ENCODE results near the gene WNT4.

WNT4 gene

GRCh38 chr1:22142315-22143064, 407 bp downstream of the WNT4 start:
- TF ChIP-seq, protein P1, sequence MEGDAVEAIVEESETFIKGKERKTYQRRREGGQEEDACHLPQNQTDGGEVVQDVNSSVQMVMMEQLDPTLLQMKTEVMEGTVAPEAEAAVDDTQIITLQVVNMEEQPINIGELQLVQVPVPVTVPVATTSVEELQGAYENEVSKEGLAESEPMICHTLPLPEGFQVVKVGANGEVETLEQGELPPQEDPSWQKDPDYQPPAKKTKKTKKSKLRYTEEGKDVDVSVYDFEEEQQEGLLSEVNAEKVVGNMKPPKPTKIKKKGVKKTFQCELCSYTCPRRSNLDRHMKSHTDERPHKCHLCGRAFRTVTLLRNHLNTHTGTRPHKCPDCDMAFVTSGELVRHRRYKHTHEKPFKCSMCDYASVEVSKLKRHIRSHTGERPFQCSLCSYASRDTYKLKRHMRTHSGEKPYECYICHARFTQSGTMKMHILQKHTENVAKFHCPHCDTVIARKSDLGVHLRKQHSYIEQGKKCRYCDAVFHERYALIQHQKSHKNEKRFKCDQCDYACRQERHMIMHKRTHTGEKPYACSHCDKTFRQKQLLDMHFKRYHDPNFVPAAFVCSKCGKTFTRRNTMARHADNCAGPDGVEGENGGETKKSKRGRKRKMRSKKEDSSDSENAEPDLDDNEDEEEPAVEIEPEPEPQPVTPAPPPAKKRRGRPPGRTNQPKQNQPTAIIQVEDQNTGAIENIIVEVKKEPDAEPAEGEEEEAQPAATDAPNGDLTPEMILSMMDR (conservative IDR thresholded peaks at IDR 0.05), result no peak; the same call in 1 of the 2 replicates
- H3K27ac ChIP-seq, result peak overlapping the region; percentile 73

DNA sequence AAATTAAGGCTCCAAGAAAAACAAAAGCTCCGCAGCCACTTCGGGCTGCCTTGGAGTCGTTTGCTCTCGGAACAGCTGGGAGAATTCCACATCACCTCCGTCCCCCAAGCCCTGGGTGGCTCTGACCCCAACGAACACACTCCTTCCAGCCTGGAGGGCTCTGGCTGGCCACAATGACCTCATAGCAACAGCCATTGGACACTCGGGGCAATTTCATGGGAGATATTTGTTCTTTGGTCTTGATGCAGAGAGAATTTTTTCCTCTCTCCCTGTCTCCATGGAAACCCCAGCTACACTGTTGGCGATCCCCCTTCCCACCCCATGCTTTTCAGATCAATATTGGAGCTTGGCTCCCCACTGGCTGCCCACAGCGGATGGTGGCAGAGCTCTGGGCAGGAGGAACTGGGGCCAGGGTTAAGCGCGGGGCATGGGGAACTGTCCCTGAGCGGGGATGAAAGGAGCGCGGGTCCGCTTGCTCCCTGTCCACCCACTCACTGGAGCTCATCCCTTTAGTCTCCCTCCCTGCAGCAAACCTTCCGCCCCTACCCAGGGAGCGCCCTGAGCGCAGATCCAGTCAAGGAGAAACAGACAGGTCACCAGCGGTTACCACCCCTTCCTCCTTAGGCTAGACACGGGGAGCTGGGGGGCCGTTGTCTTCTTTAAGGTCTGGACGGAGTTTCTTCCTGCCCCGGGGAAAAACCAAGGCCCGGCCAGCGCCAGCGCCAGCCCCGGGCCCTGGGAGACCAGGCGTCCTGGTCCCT, 1.2 kb downstream of the WNT4 start:
- H3K27ac ChIP-seq, result peak overlapping the region; percentile 73

DNA sequence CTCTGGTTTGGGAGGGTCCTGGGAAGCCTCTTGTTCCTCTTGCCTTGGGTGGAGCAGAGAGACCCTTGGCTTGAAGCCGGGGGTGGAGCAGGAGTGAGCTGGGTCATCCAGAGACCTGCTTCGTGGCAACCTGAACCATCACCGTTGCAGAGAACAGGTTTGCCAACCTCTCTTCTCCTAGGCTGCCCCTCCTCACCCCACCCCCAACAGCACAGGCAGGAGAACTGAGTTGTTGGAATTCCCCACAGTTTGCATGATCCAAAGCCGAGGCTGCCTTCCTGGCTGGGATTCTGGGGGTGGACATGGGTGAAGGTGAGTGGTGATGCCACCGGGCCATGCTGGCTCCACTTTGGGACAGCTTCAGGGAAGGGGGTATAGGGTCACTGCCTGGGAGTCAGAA, 2.2 kb downstream of the WNT4 start:
- TF ChIP-seq, protein P1 (conservative IDR thresholded peaks at IDR 0.05), result no peak
- H3K27ac ChIP-seq, result no peak overlapping the region

More for the DNA sequence above, 1.2 kb downstream of the WNT4 start:
- TF ChIP-seq, protein P1 (conservative IDR thresholded peaks at IDR 0.05), result no peak

DNA sequence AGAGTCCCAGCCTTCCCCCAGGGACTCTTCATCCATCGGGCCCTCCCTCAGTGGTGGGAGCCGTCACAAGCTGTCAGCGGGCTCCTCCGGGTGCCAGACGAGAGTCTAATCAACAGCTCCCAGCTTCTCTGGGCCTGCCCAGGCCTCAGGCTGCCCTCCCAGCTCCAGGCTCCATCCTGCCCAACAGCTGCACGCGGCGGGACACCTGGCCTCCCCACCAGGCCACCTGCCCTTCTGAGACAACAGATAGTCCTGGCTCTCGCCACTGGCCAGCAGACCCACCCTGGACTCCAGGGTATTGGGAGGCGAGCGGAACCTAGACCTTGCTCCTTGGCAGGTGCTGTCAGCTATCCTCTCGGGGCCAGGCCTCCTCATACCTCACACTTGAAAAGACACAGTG, 3.1 kb downstream of the WNT4 start:
- no peak overlapping the region for H3K27ac ChIP-seq
- TF ChIP-seq, protein P1 (conservative IDR thresholded peaks at IDR 0.05), result no peak

GRCh38 chr1:22139066-22139594, 3.8 kb downstream of the WNT4 start:
- no peak overlapping the region for H3K27ac ChIP-seq
- TF ChIP-seq, protein P1 (conservative IDR thresholded peaks at IDR 0.05), result no peak

GRCh38 chr1:22137004-22137720, 5.7 kb downstream of the WNT4 start:
- TF ChIP-seq, protein P1 (conservative IDR thresholded peaks at IDR 0.05), result no peak
- H3K27ac ChIP-seq, result no peak overlapping the region

GRCh38 chr1:22133931-22134324, 9.0 kb downstream of the WNT4 start:
- TF ChIP-seq, protein P1 (conservative IDR thresholded peaks at IDR 0.05), result no peak
- no peak overlapping the region for H3K27ac ChIP-seq

All from VCaP (cell line).